ENCODE measurements around the gene PDHA1. TPM values are rescaled to one million over a fixed set of nuclear protein-coding genes. Genes with fewer than 3 reads are reported as not detected.

PDHA1 gene
- polyA plus RNA-seq, 2 of the 4 experiments (the other 2 are of a cell fraction) = 309 to 358 TPM

DNA sequence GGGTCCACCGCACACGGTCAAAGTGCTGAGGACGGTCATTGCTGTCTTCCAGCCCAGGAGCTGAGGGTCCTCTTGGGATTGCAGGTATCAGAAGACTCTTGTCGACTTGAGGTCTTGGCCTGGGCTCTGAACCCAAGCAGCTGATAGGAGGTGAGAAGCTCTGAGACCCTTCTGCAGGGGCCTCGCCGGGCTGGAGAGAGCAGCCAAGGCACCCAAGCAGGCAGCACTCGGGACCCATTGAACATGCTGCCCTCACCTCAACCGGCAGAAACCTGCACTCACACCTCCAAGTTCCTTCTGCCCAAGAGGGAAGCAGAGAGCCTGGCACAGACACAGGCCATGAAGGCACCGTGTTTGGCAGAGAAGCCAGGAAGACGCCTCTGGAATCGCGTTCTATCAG is 34.1 kb downstream of the PDHA1 start:
- POLR2A ChIA-PET = no interaction called here
- 96% methylated on average over 10 of the region's 12 CpGs for WGBS (ENCODE audit: missing lambda C conversion rate)
- no peak for ATAC-seq

GRCh38 chrX:19381326-19381725 is 37.6 kb downstream of the PDHA1 start:
- DNase-seq (ENCODE audit: low read depth in 1 of 2, low spot score in 1 of 2) = no peak
- Histone ChIP-seq H3K27ac (no peak overlapping the region), H3K9me3 (no peaks in the 10 kb centered on the region), H3K4me3 (no peak overlapping the region), H3K4me1 (no peaks in the 10 kb centered on the region), H3K4me2 (no peak overlapping the region)
- ChIA-PET CTCF (interaction anchor here (0.6 to 2.2 kb wide), 4 partner anchors 13 to 609 kb away, joined by 4 to 11 read pairs (median 5); no protein-coding TSS in a partner anchor), POLR2A (no interaction called here)
- TF ChIP-seq CBX8 (IDR thresholded peaks at IDR 0.05) (no peak), PHF8 (IDR thresholded peaks at IDR 0.05; ENCODE audit: borderline replicate concordance, low read depth) (no peak), ZC3H11A (IDR thresholded peaks at IDR 0.05) (no peak), FOXS1 (CRISPR knock-in tag; IDR thresholded peaks at IDR 0.05) (no peak), JUNB (IDR thresholded peaks at IDR 0.05) (no peak), FOSL2 (IDR thresholded peaks at IDR 0.05) (no peak), FOSL2 (CRISPR knock-in tag; IDR thresholded peaks at IDR 0.05) (no peak), HOXA7 (CRISPR knock-in tag; IDR thresholded peaks at IDR 0.05) (no peak), RNF2 (IDR thresholded peaks at IDR 0.05; ENCODE audit: borderline replicate concordance, low read depth) (no peak), JUN (IDR thresholded peaks at IDR 0.05) (no peak), PBX3 (IDR thresholded peaks at IDR 0.05) (no peak), POLR2A (IDR thresholded peaks at IDR 0.05; ENCODE audit: low read length) (no peak), NR3C1 (IDR thresholded peaks at IDR 0.05) (no peak), CEBPB (IDR thresholded peaks at IDR 0.05) (no peak), MAFK (IDR thresholded peaks at IDR 0.05; ENCODE audit: partially characterized antibody) (no peak), RAD21 (conservative IDR thresholded peaks at IDR 0.05 in 1 of 2, IDR thresholded peaks at IDR 0.05 in 1 of 2) (no peak)
- TF ChIP-seq, protein P1, sequence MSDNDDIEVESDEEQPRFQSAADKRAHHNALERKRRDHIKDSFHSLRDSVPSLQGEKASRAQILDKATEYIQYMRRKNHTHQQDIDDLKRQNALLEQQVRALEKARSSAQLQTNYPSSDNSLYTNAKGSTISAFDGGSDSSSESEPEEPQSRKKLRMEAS (IDR thresholded peaks at IDR 0.05) = no peak
- TF ChIP-seq, protein P2, sequence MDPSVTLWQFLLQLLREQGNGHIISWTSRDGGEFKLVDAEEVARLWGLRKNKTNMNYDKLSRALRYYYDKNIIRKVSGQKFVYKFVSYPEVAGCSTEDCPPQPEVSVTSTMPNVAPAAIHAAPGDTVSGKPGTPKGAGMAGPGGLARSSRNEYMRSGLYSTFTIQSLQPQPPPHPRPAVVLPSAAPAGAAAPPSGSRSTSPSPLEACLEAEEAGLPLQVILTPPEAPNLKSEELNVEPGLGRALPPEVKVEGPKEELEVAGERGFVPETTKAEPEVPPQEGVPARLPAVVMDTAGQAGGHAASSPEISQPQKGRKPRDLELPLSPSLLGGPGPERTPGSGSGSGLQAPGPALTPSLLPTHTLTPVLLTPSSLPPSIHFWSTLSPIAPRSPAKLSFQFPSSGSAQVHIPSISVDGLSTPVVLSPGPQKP (IDR thresholded peaks at IDR 0.05; ENCODE audit: low read depth, low read length) = no peak
- WGBS (ENCODE audit: missing lambda C conversion rate) = 91% methylated on average over 9 of the region's 9 CpGs
- no peak for FAIRE-seq
- ATAC-seq = no peak

More for the DNA sequence above, 34.1 kb downstream of the PDHA1 start:
- Histone ChIP-seq H3K4me1 (no peaks in the 10 kb centered on the region), H3K27ac (no peak overlapping the region), H3K9me3 (no peaks in the 10 kb centered on the region), H3K4me2 (no peak overlapping the region), H3K4me3 (no peak overlapping the region)
- TF ChIP-seq ZNF302 (CRISPR knock-in tag; IDR thresholded peaks at IDR 0.05) (no peak), NFE2L2 (conservative IDR thresholded peaks at IDR 0.05; ENCODE audit: low read length) (no peak), GATA3 (IDR thresholded peaks at IDR 0.05; ENCODE audit: borderline replicate concordance) (no peak), PHF8 (IDR thresholded peaks at IDR 0.05; ENCODE audit: borderline replicate concordance, low read depth) (no peak), KDM5A (IDR thresholded peaks at IDR 0.05) (no peak)
- TF ChIP-seq, protein P3, sequence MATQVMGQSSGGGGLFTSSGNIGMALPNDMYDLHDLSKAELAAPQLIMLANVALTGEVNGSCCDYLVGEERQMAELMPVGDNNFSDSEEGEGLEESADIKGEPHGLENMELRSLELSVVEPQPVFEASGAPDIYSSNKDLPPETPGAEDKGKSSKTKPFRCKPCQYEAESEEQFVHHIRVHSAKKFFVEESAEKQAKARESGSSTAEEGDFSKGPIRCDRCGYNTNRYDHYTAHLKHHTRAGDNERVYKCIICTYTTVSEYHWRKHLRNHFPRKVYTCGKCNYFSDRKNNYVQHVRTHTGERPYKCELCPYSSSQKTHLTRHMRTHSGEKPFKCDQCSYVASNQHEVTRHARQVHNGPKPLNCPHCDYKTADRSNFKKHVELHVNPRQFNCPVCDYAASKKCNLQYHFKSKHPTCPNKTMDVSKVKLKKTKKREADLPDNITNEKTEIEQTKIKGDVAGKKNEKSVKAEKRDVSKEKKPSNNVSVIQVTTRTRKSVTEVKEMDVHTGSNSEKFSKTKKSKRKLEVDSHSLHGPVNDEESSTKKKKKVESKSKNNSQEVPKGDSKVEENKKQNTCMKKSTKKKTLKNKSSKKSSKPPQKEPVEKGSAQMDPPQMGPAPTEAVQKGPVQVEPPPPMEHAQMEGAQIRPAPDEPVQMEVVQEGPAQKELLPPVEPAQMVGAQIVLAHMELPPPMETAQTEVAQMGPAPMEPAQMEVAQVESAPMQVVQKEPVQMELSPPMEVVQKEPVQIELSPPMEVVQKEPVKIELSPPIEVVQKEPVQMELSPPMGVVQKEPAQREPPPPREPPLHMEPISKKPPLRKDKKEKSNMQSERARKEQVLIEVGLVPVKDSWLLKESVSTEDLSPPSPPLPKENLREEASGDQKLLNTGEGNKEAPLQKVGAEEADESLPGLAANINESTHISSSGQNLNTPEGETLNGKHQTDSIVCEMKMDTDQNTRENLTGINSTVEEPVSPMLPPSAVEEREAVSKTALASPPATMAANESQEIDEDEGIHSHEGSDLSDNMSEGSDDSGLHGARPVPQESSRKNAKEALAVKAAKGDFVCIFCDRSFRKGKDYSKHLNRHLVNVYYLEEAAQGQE (IDR thresholded peaks at IDR 0.05) = no peak
- TF ChIP-seq, protein P1 (IDR thresholded peaks at IDR 0.05) = no peak
- DNase-seq (ENCODE audit: low read depth in 1 of 2, low spot score in 1 of 2) (no peak), FAIRE-seq (no peak)
- CTCF ChIA-PET = no interaction called here

All from A549 (cell line).